HCT116 (cell line): ENCODE measurements around the gene ZCCHC9. TPM values are rescaled to one million over a fixed set of nuclear protein-coding genes. Genes with fewer than 3 reads are reported as not detected.
"Not testable (repeated sequence)": the region's sequence is repeated elsewhere in the genome, so short reads cannot be mapped to it uniquely, and the experiment has no call there.

Source experiments
- ATAC-seq: fragments of 200-7000 bp; cut with Tn5 transposase; 2 replicates; pipeline ENCODE4 v1.9.1; 2020; ENCODE audit warnings: mild to moderate bottlenecking, moderate library complexity
- BruUV-seq: library from RNA; stranded (reverse); fragments of 400-500 nt; replicated peaks from 2 replicates; lab custom pipeline; 2021; lab: Mats Ljungman, UMichigan
- CTCF ChIA-PET: fragments of 300-600 bp; sonication (Branson Sonifier 250); formaldehyde crosslinking; loops from one replicate; lab custom pipeline; 2021; ENCODE audit warnings: antibody characterized with exemption; lab: Charles Lee
- POLR2A ChIA-PET: fragments of 300-600, 350-600 bp; sonication (Branson Sonifier 250); formaldehyde crosslinking; loops from one replicate; lab custom pipeline; 2021; ENCODE audit warnings: antibody characterized with exemption; lab: Charles Lee
- RAD21 ChIA-PET, 2 experiments: fragments of 300-600 bp; sonication (Branson Sonifier 250); formaldehyde crosslinking; loops; one replicate each; lab custom pipeline; 2023; ENCODE audit warnings: low total read pairs in 2 of 2; ENCODE audit not compliant: uncharacterized antibody in 2 of 2, unreplicated experiment in 2 of 2, low non-redundant PET in 1 of 2; lab: Charles Lee
- DNase-seq: peaks from one replicate; pipeline ENCODE4 v3.0.0-alpha.2; 2010; ENCODE audit warnings: low read depth, low spot score
- H2AFZ ChIP-seq: fragments of 200-600 bp; shearing (Covaris generic), sonication (generic); 2 replicates; pipeline ENCODE4 v1.6.1; 2017; ENCODE audit warnings: low read depth, mixed run types, mixed read lengths, antibody characterized with exemption, low read length; ENCODE audit not compliant: poor library complexity, severe bottlenecking
- H3K27ac ChIP-seq: 2 replicates; pipeline ENCODE4 v1.5.1; 2012; ENCODE audit warnings: low read depth, low read length
- H3K27me3 ChIP-seq: fragments of 200-600 bp; sonication (generic); 2 replicates; pipeline ENCODE4 v1.6.1; 2016; ENCODE audit warnings: mixed run types, low read length, mixed read lengths; ENCODE audit not compliant: insufficient read depth
- H3K36me3 ChIP-seq, 2 experiments: fragments of 200-500 bp in 1 of 2; fragments of 200-600 bp in 1 of 2; sonication (Bioruptor generic) in 1 of 2; sonication (generic) in 1 of 2; 2 replicates each; pipeline versions ENCODE4 v1.5.1 to v1.6.1; 2014 to 2016; ENCODE audit warnings: low read length in 2 of 2, inconsistent platforms in 1 of 2, mixed read lengths in 1 of 2, mixed run types in 1 of 2; ENCODE audit not compliant: insufficient read depth in 2 of 2, control insufficient read depth in 1 of 2
- H3K4me1 ChIP-seq, 2 experiments: fragments of 200-600 bp in 1 of 2; sonication (generic) in 1 of 2; 2 replicates each; pipeline versions ENCODE4 v1.5.1 to v1.6.1; 2012 to 2017; ENCODE audit warnings: low read length in 2 of 2, inconsistent platforms in 1 of 2, mild to moderate bottlenecking in 1 of 2, mixed read lengths in 1 of 2, mixed run types in 1 of 2, moderate library complexity in 1 of 2; ENCODE audit not compliant: insufficient read depth in 2 of 2, control insufficient read depth in 1 of 2
- H3K4me2 ChIP-seq: fragments of 200-600 bp; sonication (generic); 2 replicates; pipeline ENCODE4 v1.6.1; 2017; ENCODE audit warnings: mixed run types, low read length, mixed read lengths
- H3K4me3 ChIP-seq, 2 experiments: fragments of 200-600 bp in 1 of 2; sonication (generic) in 1 of 2; replicated peaks in 1 of 2; 2 replicates each; pipeline ENCODE4 v1.5.1; 2011 to 2016; ENCODE audit warnings: low read length in 2 of 2, control low read depth in 1 of 2, low read depth in 1 of 2, mild to moderate bottlenecking in 1 of 2, mixed read lengths in 1 of 2, mixed run types in 1 of 2
- H3K79me2 ChIP-seq: fragments of 200-600 bp; sonication (generic); 2 replicates; pipeline ENCODE4 v1.6.1; 2017; ENCODE audit warnings: mild to moderate bottlenecking, mixed run types, low read length, moderate library complexity, mixed read lengths; ENCODE audit not compliant: insufficient read depth
- H3K9ac ChIP-seq: fragments of 200-600 bp; sonication (generic); 2 replicates; pipeline ENCODE4 v1.6.1; 2016; ENCODE audit warnings: low read length, mixed read lengths
- H3K9me2 ChIP-seq: fragments of 200-600 bp; sonication (generic), shearing (Covaris generic); 2 replicates; pipeline ENCODE4 v1.6.1; 2017; ENCODE audit warnings: mixed run types, mild to moderate bottlenecking, moderate library complexity; ENCODE audit not compliant: insufficient read depth
- H3K9me3 ChIP-seq, 2 experiments: fragments of 200-500 bp in 1 of 2; fragments of 200-600 bp in 1 of 2; sonication (Bioruptor generic) in 1 of 2; sonication (generic) in 1 of 2; 2 replicates each; pipeline ENCODE4 v1.6.1; 2014 to 2017; ENCODE audit warnings: low read length in 2 of 2, mixed read lengths in 2 of 2, inconsistent platforms in 1 of 2, low read depth in 1 of 2, mild to moderate bottlenecking in 1 of 2, mixed run types in 1 of 2, moderate library complexity in 1 of 2; ENCODE audit not compliant: control insufficient read depth in 1 of 2, insufficient read depth in 1 of 2
- H4K20me1 ChIP-seq: fragments of 200-600 bp; sonication (generic), shearing (Covaris generic); 2 replicates; pipeline ENCODE4 v1.6.1; 2017; ENCODE audit warnings: mixed run types, mild to moderate bottlenecking, moderate library complexity; ENCODE audit not compliant: insufficient read depth
- CTCF ChIP-seq, 3 experiments: fragments of 200-600 bp in 1 of 3; sonication (generic) in 1 of 3; IDR thresholded peaks in 2 of 3; conservative IDR thresholded peaks in 1 of 3; 2 replicates each; pipeline ENCODE4 v1.5.1; 2012 to 2017; ENCODE audit warnings: low read depth in 2 of 3, low read length in 2 of 3, antibody characterized with exemption in 1 of 3, borderline replicate concordance in 1 of 3, control low read depth in 1 of 3, mild to moderate bottlenecking in 1 of 3, mixed read lengths in 1 of 3, mixed run types in 1 of 3, moderate library complexity in 1 of 3; ENCODE audit not compliant: insufficient read depth in 1 of 3
- ELF1 ChIP-seq: IDR thresholded peaks from 2 replicates; pipeline ENCODE4 v1.6.1; 2012; ENCODE audit warnings: low read depth, borderline replicate concordance
- EZH2phosphoT487 ChIP-seq: fragments of 200-600 bp; IDR thresholded peaks from 2 replicates; pipeline ENCODE4 v1.6.1; 2018; ENCODE audit warnings: antibody characterized with exemption, borderline replicate concordance
- FOSL1 ChIP-seq: IDR thresholded peaks from 2 replicates; pipeline ENCODE4 v1.6.1; 2012; ENCODE audit warnings: low read depth
- MAX ChIP-seq: IDR thresholded peaks from 2 replicates; pipeline ENCODE4 v1.6.1; 2012
- POLR2AphosphoS5 ChIP-seq: IDR thresholded peaks from 2 replicates; pipeline ENCODE4 v1.6.1; 2011; ENCODE audit warnings: mild to moderate bottlenecking, low read depth, low read length, moderate library complexity
- RAD21 ChIP-seq: IDR thresholded peaks from 2 replicates; pipeline ENCODE4 v1.6.1; 2012; ENCODE audit warnings: low read depth, mild to moderate bottlenecking
- REST ChIP-seq: IDR thresholded peaks from 2 replicates; pipeline ENCODE4 v1.6.1; 2012; ENCODE audit warnings: low read depth
- SP1 ChIP-seq: IDR thresholded peaks from 2 replicates; pipeline ENCODE4 v1.6.1; 2012; ENCODE audit warnings: low read depth
- SRF ChIP-seq: IDR thresholded peaks from 2 replicates; pipeline ENCODE4 v1.6.1; 2012; ENCODE audit warnings: low read depth
- YY1 ChIP-seq: IDR thresholded peaks from 2 replicates; pipeline ENCODE4 v1.6.1; 2011; ENCODE audit warnings: low read length, low read depth, moderate library complexity, mild to moderate bottlenecking; ENCODE audit not compliant: insufficient replicate concordance; ENCODE audit errors: extremely low read depth
- ZBTB33 ChIP-seq: IDR thresholded peaks from 2 replicates; pipeline ENCODE4 v1.6.1; 2011; ENCODE audit warnings: mild to moderate bottlenecking, low read length, moderate library complexity; ENCODE audit not compliant: insufficient replicate concordance; ENCODE audit errors: extremely low read depth
- ZNF274 ChIP-seq: fragments of 200-500 bp; sonication (Bioruptor generic); IDR thresholded peaks from 2 replicates; pipeline ENCODE4 v1.6.1; 2014; ENCODE audit warnings: mild to moderate bottlenecking, low read depth, low read length, inconsistent platforms
- intact Hi-C: fragments of 100-400 bp; cut with micrococcal nuclease; formaldehyde crosslinking; loops from 2 replicates; pipeline ENCODE4 v1.10.0; 2022
- total RNA-seq: library from RNA; stranded (reverse); gene quantifications from one replicate; pipeline ENCODE4 v1.2.1, GENCODE V29; 2021; ENCODE audit not compliant: unreplicated experiment

The ZCCHC9 gene
- total RNA-seq, 1 experiment from 2014 or later: 33.7 TPM

- no peak for ATAC-seq
- RAD21 ChIA-PET: no interaction called here
- TF ChIP-seq REST: no peak
- no peak for TF ChIP-seq SP1
- TF ChIP-seq MAX: no peak
- no peak for TF ChIP-seq YY1
- no peak for TF ChIP-seq ZNF274
- TF ChIP-seq POLR2AphosphoS5: no peak
- TF ChIP-seq EZH2phosphoT487: no peak
- TF ChIP-seq CTCF (IDR thresholded peaks at IDR 0.05 in 2 of 3, conservative IDR thresholded peaks at IDR 0.05 in 1 of 3; ENCODE audit: borderline replicate concordance in 1 of 3, insufficient read depth in 1 of 3, low read depth in 2 of 3, low read length in 2 of 3): no peak
- TF ChIP-seq ZBTB33: no peak
- TF ChIP-seq RAD21: no peak
- TF ChIP-seq SRF: no peak
- TF ChIP-seq ELF1: no peak
- no peak for TF ChIP-seq FOSL1
- TF ChIP-seq, all 23 proteins: peak for 0
- POLR2A ChIA-PET: no interaction called here
- no TSS peak for BruUV-seq
- no peaks in the 10 kb centered on the region for H3K9me2 ChIP-seq
- DNase-seq: no peak
- no peak overlapping the region for H3K9ac ChIP-seq
- no peaks in the 10 kb centered on the region for H3K36me3 ChIP-seq
- H3K27ac ChIP-seq: no peak overlapping the region
- peaks cover 5% of the 10 kb centered on the region; the same call in 1 of the 2 replicates for H3K79me2 ChIP-seq
- no peaks in the 10 kb centered on the region for H3K9me3 ChIP-seq
- no peak overlapping the region for H2AFZ ChIP-seq
- no peaks in the 10 kb centered on the region for H4K20me1 ChIP-seq
- H3K4me2 ChIP-seq: no peak overlapping the region
- CTCF ChIA-PET: no interaction called here
- no peaks in the 10 kb centered on the region for H3K27me3 ChIP-seq
- intact Hi-C loops: no loop called here
- H3K4me3 ChIP-seq: no peak overlapping the region
- H3K4me1 ChIP-seq: peaks cover 6 to 11% of the 10 kb centered on the region in 2 experiments
These were observed 44.6 kb upstream of the ZCCHC9 start for GRCh38 chr5:81256766-81257165.

- peaks cover 15% of the 10 kb centered on the region for H3K79me2 ChIP-seq
- ATAC-seq, CTCF ChIA-PET, H3K36me3 ChIP-seq, RAD21 ChIA-PET, H2AFZ ChIP-seq, H3K27me3 ChIP-seq, H3K9me2 ChIP-seq, H3K9ac ChIP-seq, DNase-seq, H3K4me3 ChIP-seq, H4K20me1 ChIP-seq, BruUV-seq, H3K4me1 ChIP-seq, H3K27ac ChIP-seq, H3K4me2 ChIP-seq, H3K9me3 ChIP-seq, POLR2A ChIA-PET, intact Hi-C loops: not testable (repeated sequence)
These were observed 38.6 kb upstream of the ZCCHC9 start for GRCh38 chr5:81262796-81263195.
